CD1c-positive myeloid dendritic cell (primary cell): Measurements from ENCODE around the gene PARP3.

Source experiments
- DNase-seq: peaks from one replicate; pipeline ENCODE4 v3.0.0-alpha.2; 2016; ENCODE audit errors: extremely low spot score

The PARP3 gene

DNA sequence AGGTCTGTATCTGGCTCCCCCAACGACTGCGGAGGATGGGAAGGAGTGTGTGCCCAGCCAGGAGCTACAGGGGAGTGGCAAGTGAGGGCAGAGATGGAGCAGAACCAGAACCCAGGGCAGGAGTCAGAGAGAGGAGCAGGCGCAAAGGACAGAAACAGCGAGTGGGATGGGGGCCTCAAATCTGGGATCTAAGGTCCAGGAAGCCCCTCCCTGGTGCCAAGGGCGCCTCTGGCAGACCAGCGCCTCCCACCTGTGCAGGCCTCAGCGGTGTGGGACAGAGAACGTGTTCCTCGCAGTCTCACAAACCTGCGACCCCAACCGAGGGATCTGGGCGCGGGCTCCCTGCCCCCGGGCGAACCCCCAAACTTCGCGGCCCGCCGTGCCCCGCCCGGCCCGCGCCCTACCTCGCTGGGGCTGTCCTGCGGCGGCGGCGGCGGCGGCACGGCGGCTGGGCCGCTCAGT, 24.8 kb downstream of the PARP3 start:
- DNase-seq = no peak

DNA sequence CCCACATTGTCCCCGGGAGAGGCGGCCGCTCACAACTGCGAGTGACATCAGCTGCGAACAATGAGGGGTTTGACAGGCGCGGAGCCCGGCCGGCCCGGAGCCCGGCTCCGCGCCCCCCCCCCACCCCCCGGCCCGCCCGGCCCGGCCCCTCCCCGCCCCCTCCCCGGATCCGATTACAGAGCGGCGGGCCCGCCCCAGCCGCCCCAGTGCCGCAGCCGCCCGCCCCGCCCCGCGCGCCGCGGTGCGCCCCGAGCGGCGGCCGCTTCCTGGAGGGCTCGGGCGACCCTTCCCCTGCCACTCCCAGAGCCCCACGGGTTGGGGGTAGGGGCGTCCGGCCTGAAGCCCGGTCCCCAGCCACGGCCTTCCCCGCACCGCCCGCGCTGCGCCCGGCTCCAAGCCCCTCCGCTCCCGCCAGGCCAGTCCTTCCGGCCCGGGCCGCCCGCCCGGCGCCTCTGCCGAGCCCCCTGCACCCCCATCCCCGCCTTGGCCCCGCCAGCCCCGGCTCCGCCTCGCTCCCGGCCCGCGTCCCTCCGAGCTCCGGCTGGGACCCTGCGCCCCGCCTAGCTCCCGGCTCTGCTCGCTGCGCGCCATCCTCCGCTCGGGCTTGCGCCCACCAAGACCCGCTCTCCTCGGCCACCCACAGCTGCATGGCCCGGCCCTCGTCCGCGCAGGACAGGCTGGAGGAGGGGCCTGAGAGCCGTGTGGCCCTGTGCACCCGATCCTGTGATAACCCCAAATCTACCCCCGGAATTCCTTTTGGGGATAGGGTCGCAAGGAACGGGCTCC, 25.4 kb downstream of the PARP3 start, which contains the start of gene PCBP4:
Gene PCBP4 (minus strand): TSS at position 71 of the 786 bp plus-strand sequence. CDS start 6,214 bp downstream, outside the sequence.
- peak; percentile 24 for DNase-seq

DNA sequence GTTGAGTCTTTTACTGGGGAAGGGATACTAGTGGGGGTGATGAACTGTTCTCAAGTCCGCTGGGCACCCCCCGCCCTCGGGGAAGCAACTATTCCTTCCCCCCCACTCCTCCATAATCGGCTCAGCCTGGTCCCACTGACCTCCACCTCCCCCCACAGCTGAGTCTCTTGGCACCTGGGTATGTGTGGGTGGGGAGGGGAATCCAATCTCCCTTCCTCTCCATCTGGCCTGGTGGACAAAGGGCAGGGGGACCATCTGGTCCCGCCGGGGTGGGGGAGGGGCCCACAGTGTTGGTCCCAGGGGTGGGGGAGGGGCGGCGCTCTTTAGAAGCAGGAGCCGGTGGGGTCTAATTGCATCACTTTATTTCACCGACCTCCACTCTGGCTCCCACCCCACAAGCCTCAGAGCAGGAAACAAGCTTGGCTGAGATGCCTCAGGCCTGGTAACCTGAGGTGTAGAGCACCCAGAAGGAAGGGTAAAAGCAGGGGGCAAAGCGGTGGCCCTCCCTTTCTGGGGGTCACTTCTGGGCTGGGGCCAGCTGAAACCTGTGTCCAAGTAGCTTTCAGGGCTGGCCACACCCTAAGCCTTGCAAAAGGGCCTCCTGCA, 26.1 kb downstream of the PARP3 start:
- DNase-seq = no peak

DNA sequence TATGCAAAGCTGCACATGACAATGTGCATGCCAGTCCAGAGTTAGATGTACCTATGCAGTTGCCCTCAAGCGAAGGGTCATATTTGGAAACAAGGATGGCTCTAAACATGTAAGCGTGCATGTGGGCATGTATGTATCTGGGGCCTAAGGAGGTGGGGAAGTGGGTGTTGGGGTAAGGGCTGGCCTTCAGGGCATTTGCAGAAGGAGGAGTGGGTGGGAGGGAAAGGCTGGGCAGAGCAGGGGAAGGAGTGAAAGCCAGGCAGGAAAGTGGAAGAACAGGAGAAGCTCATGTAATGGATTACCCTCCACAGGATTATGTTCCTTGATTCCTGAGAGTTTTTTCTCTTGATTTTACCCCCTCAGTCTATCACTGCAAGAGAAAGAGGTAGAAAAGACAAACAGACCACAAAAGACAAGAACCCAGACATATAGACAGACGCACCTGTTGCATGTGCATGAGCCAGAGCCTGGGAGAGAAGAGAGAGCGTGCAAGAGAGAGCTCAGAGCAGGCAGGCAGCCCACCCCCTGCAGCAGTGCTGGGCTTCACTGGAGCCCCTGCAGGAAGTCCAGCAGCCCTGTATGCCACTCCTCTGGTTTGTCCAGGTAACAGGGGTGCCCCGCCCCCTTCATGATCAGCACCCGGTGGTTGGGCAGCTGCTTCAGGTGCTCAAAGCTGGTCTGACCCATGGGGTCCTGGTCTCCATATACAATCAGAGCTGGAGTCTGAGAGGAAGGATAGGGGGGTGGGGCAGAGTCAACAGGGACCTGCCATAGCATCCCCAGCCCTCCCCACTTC, 26.9 kb downstream of the PARP3 start:
- DNase-seq = no peak

DNA sequence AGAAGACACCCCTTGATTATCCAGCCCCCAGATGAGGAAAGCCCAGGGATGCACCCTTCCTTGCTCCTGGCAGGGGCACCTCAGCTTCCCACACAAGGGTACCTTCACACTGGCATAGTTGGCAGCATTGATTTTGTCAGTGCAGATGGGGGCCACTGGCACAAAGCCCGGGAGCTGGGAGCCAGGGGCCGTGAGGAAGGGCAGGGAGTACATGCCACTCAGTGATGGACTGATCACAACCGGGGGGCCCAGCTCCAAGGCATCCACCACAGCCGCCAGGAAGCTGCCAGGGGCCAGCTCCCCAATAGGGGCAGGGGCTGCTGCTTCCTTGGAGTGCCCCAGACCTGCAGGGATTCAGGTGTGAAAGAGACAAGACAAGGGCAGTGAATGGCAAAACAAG, 27.7 kb downstream of the PARP3 start:
- DNase-seq = no peak

DNA sequence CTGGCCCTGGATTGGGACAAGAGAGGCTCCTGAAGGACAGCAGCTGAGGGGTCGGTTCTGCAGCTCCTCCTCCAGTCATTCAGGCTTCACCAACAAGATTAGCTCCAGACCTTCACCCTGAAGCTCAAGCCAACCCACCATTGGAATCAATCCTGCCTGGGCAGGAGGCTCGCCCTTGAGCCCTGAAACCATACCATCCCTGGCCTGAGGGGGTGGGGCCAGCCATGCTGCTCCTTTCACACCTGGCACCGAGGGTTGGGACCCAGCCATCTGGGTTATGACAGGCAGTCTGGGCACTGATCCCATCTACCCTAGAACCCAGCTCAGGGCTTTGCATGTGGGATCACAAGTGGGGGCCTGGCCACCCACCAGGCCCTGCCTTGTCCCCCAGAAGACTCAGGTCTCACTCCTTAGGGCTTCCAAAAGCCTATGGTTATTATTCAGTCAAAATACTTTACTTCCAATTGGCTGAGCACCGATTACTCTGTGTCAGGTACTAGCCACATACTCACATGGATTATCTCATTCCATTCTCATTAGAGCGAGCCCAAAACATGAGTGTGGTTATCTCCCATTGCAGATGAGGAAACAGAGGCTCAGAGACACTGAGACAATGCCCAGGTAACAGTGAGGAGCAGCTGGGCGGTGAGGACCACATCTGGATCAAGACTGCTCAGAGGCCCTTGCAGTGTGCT, 28.6 kb downstream of the PARP3 start:
- no peak for DNase-seq

DNA sequence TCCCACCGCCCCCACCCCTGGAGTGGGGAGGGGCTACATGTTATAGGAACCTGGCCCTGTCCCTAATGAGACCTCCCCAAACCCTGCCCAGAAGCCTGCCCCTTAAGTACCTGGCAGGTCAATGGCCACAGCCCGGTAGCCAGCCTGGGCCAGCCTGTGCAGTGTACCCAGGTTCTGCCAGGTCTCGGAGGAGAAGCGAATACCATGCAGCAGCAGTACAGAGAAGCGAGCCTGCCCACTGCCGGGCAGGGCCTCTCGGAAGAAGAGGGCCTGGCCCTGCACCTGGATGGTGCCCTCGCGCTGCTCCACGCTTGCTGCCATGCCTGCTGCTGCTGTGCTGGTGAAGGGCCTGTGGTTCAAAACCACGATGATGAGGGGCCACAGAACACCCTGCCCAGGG, 29.2 kb downstream of the PARP3 start:
- DNase-seq = no peak

DNA sequence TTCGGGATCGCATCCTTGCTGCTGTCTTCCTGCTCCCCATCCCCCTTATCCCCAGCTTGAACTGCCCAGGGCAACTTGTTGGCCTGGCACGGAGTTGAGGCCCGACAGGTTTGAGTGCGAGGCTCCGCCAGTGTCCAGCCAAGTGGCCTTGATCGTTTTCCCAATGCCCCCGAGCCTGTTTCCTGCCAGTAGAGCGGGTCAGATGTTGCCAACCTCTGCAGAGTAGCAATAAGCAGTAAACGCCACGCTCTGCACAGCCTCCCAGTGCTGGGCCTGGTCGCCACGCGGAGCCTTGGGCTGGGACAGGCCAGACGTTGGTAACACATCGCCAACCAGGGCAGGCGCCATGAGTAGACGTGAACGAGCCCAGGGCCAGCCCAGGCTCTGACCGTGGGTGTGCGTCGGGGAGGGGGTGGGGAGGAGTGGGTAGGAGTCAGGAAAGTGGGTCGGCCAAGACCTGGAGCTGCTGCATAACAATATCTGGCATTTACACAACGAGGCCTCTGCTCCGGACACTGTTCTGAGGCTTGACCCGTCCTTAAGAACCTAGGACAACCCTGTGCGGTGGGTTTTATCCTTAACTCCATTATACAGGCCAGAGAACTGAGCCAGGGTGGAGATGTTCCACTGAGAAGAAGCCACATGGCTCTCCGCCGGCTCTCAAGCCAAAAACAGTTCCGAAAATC, 32.3 kb downstream of the PARP3 start:
- no peak for DNase-seq

DNA sequence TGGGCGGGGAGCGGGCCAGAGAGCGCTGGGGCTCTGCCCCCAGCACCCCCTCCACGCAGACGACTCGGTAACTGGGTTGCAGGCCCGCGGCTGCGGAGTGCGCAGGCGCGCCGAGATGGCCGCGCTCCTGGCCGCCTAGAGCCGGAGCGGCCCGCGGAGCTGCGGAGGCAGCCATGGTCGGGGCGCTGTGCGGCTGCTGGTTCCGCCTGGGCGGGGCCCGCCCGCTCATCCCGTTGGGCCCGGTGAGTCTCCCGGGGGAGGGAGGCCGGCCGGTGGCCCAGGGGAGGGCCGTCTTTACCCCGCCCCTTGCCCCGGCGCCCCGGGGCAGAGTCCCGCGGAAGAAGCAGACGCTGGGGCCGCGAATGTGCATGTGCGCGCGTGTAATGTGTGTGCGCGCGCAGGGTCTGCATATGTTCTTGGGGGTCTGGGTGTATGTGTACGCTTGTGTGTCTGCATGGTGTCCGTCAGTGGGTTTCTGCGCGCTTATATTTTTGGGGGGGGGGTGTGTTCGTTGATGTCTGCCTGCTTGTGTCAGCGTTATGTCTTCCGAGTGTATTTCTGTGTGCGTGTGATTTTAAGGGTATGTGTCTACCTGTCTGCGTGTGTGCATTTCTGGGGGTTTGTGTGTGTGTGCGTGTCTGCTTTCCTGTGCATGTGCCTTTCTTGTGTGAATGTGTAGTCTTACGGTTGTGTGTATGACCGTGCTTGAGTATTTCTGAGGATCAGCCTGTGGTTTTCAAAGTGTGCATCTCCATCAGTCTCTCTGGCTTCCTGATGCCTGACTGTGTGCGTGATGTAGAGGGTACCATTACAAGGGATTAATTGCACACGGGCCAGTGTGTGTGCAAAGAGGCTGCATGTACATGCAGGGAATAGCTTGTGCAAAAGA, 33.0 kb downstream of the PARP3 start, which contains the start of gene ABHD14A:
Gene ABHD14A (plus strand): TSS at position 102 of the 889 bp plus-strand sequence. CDS start 72 bp downstream, at position 174.
- DNase-seq = peak; percentile 85

DNA sequence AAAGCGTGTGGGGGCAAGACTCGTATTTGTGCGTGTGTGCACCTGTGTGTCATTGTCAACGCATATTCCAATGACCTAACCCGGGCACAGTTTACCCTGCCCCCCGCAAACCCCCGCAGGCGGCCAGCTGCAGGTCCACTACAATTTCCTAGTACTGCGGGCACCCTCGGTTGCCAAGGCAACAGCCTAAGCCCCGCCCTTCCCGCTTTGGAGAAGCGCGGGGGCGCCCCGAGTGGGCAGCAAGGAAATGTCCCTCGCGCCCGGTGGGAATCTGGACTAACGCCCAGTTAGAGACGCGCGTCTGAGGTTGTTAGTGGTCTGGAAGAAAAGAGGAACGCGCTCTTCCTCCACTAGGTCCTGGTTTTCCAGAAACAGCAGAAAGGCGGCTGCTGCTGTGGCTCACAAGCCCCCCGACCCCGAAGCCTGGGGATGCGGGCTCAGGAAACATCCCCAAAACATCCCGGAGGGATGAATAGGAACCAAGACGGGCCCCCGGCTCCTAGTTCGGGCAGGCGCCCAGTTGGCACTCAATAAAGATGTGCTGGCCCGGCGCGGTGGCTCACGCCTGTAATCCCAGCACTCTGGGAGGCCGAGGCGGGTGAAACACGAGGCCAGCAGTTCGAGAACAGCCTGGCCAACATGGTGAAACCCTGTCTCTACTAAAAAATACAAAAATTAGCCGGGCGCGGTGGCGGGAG, 33.8 kb downstream of the PARP3 start:
- peak; percentile 92 for DNase-seq

DNA sequence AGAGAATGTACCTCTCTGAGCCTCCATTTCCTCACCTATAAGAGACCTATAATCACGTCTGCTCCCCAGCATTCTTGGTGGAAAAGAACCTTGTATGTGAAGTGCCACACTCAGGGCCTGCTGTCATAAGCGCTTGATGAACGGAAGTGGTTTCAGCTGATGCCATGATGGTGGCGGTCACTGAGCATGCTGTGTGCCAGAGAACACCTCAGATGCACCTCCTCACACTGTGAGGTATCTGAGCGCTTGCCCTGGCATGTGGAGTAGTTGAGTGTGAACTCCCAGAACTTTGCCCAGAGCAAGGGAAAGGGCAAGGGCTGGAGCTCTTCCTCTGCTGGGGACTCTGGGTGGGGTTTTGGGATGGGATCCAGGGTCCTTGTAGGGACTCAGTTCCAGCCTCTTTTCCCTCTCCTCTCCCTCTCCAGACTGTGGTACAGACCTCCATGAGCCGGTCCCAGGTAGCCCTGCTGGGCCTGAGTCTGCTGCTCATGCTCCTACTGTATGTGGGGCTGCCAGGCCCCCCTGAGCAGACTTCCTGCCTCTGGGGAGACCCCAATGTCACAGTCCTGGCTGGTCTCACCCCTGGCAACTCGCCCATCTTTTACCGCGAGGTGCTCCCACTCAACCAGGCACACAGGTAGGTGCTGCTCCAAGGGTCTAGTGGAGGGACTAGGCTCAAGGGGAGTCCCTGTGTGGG, 35.4 kb downstream of the PARP3 start:
- no peak for DNase-seq

DNA sequence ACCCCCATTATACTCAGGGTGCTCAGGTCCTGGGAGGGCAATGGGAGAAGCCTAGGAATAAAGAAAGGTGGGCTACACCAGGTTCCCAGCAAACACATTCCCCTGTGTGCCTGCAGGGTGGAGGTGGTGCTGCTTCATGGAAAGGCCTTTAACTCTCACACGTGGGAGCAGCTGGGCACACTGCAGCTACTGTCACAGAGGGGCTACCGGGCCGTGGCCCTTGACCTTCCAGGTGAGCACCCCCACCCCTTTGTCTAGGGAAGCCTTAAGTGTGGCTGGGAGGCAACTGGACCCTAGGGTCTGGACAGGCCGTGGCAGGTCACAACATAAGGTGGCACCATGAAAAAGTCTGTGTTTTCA, 36.0 kb downstream of the PARP3 start:
- no peak for DNase-seq

DNA sequence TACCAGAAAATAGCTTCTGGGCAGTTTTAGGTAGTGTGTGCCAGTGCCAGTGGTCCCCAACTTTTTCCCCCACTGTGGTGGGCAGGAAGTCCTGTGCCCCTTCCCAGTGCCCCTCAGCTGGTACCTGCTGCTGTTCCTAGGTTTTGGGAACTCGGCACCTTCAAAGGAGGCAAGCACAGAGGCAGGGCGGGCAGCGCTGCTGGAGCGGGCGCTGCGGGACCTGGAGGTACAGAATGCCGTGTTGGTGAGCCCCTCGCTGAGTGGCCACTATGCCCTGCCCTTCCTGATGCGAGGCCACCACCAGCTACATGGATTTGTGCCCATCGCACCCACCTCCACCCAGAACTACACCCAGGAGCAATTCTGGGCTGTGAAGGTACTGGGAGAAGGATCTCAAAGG, 38.1 kb downstream of the PARP3 start:
- no peak for DNase-seq

DNA sequence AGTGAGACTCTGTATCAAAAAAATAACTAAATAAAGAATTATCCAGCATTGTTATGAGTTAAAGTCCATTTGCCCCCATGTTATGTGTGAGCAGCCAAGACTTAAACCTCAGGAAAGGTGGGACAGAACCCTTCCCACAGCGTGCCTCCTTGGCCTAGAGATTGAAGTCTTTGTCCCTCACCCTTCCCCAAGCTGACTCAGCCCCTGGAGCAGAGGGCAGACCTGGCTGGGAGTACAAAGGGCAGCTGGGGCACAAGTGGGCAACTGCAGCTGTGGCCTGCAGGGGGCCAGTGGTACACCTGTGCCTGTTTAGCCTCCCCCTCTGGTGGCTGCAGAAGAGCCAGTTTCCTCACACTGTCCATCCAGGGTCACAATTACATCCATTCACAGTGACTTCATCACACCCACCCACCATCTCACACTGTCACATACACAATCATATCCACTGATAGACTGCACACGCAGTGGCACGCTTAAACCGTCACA, 40.2 kb downstream of the PARP3 start:
- DNase-seq = no peak

DNA sequence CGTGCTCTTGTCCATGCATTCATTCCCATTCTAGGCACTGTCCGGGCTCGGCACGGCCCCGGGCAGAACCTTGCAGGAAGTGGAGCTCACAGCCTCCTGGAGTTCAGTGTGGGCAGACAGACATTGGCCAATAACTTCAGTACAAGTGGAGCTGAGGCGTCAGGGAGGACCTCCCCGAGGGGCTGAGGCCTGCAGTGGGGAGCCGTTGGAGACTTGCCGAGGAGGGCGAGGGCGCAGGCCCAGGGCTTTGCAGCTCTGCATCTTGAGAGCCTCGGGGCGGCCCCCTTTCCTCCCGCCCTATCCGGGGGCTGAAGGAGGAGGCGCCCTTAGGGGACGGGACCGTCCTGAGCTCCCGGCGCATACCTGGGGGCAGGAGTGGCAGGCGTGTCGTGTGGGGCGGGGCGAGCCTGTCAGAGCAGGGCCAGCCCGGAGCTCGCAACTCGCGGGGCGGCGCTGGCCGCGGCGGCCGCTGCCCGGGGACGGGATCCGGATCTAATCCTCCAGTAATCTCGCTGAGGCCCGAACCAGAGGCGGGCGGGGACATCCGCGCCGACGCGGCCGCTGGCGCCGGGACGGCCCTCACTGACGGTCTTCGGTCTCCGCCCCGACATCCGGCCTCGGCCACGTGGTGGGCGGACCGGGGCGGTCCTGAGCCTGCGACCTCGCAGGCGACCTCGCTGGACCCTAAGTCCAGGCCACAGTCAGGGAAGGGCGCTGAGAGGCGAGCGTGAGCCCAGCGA, 40.8 kb downstream of the PARP3 start, which contains the start of gene ACY1:
Gene ACY1 (plus strand): TSS at position 698 of the 740 bp plus-strand sequence. CDS start 530 bp downstream, outside the sequence.
- peak; percentile 92 for DNase-seq

DNA sequence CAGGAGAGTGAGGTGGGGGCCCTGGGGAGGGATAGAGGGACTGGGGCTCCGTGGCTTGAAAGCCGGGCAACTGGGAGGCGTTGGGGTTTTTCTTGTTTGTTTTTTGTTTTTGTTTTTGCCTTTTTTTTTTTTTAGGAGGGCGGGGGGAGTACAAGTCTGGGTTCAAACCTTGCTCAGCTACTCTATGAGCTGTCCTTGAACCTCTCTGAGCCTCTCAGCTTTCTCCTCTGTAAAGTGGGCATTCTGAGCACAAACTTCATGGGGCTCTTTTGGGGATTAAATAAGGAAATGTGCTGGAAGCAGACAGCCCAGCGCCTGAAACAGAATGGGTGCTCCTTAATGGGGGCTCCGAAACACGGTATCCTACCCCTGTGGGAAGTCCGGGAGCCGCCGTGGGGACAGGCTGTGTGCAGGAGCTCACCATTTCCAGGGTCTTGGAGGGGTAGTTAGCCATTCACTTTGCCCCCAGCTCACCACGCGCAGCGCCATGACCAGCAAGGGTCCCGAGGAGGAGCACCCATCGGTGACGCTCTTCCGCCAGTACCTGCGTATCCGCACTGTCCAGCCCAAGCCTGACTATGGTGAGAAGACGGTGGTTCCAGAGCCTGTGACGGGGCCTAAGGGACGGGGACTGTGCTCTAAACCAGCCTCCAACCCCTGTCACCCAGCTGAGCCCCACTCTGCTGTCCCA, 41.6 kb downstream of the PARP3 start:
- DNase-seq = no peak

DNA sequence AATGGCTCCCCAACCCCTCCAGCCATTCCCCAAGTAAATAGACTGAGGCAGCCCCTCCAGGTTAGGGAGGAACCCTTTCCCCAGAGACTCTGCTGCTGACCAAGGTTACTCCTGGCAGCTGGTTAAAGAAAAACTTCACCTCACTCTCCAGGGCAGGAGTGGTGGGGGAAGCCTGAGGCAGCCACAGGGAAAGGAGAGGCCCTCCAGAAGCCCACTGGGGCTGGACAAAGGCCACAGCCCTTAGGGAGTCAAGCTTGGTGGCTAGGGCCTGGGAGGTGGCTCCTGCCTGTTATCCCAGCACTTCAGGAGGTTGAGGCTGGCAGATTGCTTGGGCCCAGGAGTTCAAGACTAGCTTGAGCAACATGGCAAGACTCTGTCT, 42.1 kb downstream of the PARP3 start:
- DNase-seq = no peak
